Measurements from ENCODE around the gene IQSEC1. TPM values are rescaled to one million over a fixed set of nuclear protein-coding genes. Genes with fewer than 3 reads are reported as not detected.

The IQSEC1 gene
- total and polyA plus RNA-seq, 2 of the 8 experiments (the other 6 are each of a cell fraction or from before 2014, with no cell fraction given): 6.8 to 28.8 TPM

DNA sequence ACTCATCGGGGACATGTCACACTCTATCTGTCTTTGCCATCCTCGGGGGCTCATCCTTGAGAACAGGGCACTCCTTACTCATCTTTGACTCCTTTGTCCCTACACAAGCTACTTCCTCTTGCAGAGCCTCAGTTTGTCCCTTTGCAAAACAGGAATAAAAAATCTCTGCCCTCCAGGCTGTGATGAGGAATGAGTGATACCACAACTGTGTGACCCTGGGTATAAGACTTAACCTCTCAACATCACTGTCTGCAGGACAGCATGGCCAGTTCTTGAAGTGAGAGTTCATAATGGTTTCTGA, 48.5 kb downstream of the IQSEC1 start:
- Histone ChIP-seq H2BK20ac (ENCODE audit: low read length) (no peak overlapping the region), H2BK12ac (ENCODE audit: low read depth, low read length) (no peak overlapping the region), H3K27ac (ENCODE audit: low read depth, low read length) (no peak overlapping the region), H4K91ac (replicated peaks; ENCODE audit: insufficient read length, low read length) (no peak overlapping the region), H3K23me2 (ENCODE audit: low read depth, low read length) (peaks cover 6% of the 10 kb centered on the region; the same call in 1 of the 2 replicates), H3K79me1 (ENCODE audit: low read depth, low read length) (peaks cover 2% of the 10 kb centered on the region; the same call in 1 of the 2 replicates), H4K8ac (ENCODE audit: extremely low read depth, insufficient read depth, low read length) (no peak overlapping the region), H3K27me3 (replicated peaks in 1 of 4; ENCODE audit: control insufficient read depth in 3 of 4, extremely low read depth in 1 of 4, insufficient read depth in 3 of 4, low read length in 3 of 4) (no peaks in the 10 kb centered on the region; a peak in 2 of 7 replicates), H3K14ac (ENCODE audit: insufficient read length) (no peak overlapping the region), H3K56ac (replicated peaks; ENCODE audit: insufficient read length, low read depth, low read length) (peak overlapping the region; percentile 54), H3K9ac (replicated peaks in 1 of 4; ENCODE audit: extremely low read depth in 1 of 4, low read depth in 3 of 4, low read length in 3 of 4) (no peak overlapping the region), H2AK5ac (ENCODE audit: low read depth, low read length) (0 out of 2 replicates have a peak overlapping the region, but pooled peaks have one; percentile 86), H2AFZ (ENCODE audit: low read length) (no peak overlapping the region), H2BK120ac (replicated peaks; ENCODE audit: low read depth, low read length) (no peak overlapping the region), H4K5ac (ENCODE audit: insufficient read length, low read depth, low read length) (no peak overlapping the region), H3K23ac (ENCODE audit: insufficient read length) (no peak overlapping the region), H3K4ac (replicated peaks; ENCODE audit: insufficient read length, low read depth, low read length) (no peak overlapping the region), H3K79me2 (ENCODE audit: control insufficient read depth in 1 of 2, insufficient read depth in 2 of 2, low read length in 2 of 2) (no peaks in the 10 kb centered on the region), H3K9me3 (ENCODE audit: insufficient read depth in 2 of 2, low read depth in 1 of 2, low read length in 1 of 2) (no peaks in the 10 kb centered on the region), H4K20me1 (replicated peaks in 1 of 2; ENCODE audit: control insufficient read depth in 1 of 2, insufficient read depth in 2 of 2, low read length in 2 of 2) (no peaks in the 10 kb centered on the region), H3K4me3 (ENCODE audit: extremely low read depth in 1 of 4, insufficient read depth in 2 of 4, low read depth in 3 of 4, low read length in 4 of 4) (no peak overlapping the region), H3K4me1 (replicated peaks in 1 of 4; ENCODE audit: control insufficient read depth in 3 of 4, insufficient read depth in 4 of 4, low read length in 3 of 4) (peaks cover 0 to 17% (median 11%) of the 10 kb centered on the region in 4 experiments; a peak in 5 of 7 replicates), H3K4me2 (ENCODE audit: insufficient read depth in 1 of 2, low read depth in 2 of 2, low read length in 2 of 2) (no peak overlapping the region), H3K36me3 (ENCODE audit: control insufficient read depth in 2 of 4, insufficient read depth in 4 of 4, low read length in 3 of 4) (no peaks in the 10 kb centered on the region), H3K18ac (ENCODE audit: extremely low read depth, low read length) (no peak overlapping the region), H2BK5ac (ENCODE audit: low read depth, low read length) (no peak overlapping the region), H2BK15ac (ENCODE audit: low read length) (no peak overlapping the region)
- WGBS, 2 experiments (ENCODE audit: extremely low coverage in 1 of 2, insufficient coverage in 1 of 2, insufficient read length in 1 of 2, insufficient replicate concordance in 2 of 2, low coverage in 1 of 2, low lambda C conversion rate in 2 of 2, missing lambda C conversion rate in 1 of 2): 92% methylated on average over 2 of the region's 2 CpGs; no CpG with 5 or more reads in 1 of the 2 experiments
- POLR2A ChIA-PET (ENCODE audit: partially characterized antibody): no interaction called here
- CTCF ChIA-PET (ENCODE audit: partially characterized antibody): interaction anchor here (6.4 to 7.5 kb wide), 2 partner anchors 11 to 21 kb away, joined by 42 to 71 read pairs; no protein-coding TSS in a partner anchor
- TF ChIP-seq FOSL1 (IDR thresholded peaks at IDR 0.05; ENCODE audit: insufficient read depth, low read depth, low read length) (no peak), HDAC2 (IDR thresholded peaks at IDR 0.05; ENCODE audit: borderline replicate concordance in 1 of 2, low read depth in 2 of 2, low read length in 2 of 2) (no peak), GABPA (IDR thresholded peaks at IDR 0.05; ENCODE audit: borderline replicate concordance, insufficient read depth, low read length) (no peak), TBP (IDR thresholded peaks at IDR 0.05; ENCODE audit: low read depth, low read length) (no peak)
- DNase-seq (ENCODE audit: low read depth in 1 of 2, low spot score in 2 of 2) (no peak), FAIRE-seq (no peak)
